ENCODE measurements around the gene ELAVL1. TPM values are rescaled to one million over a fixed set of nuclear protein-coding genes. Genes with fewer than 3 reads are reported as not detected.

ELAVL1 gene
- total and polyA plus RNA-seq, 10 donors = 13.5 to 66.7 (median 29.9) TPM

- Histone ChIP-seq H3K36me3 (peaks cover 4 to 100% (median 68%) of the 10 kb centered on the region in 6 donors), H3K27me3 (replicated peaks in 1 of 7) (no peaks in the 10 kb centered on the region), H3K27ac (peak overlapping the region; percentile 42 to 86 (median 78)), H3K4me1 (peaks cover 4 to 58% (median 31%) of the 10 kb centered on the region in 6 donors), H3K9me3 (no peaks in the 10 kb centered on the region), H3K4me3 (no peak overlapping the region)
- WGBS, 5 donors = 85 to 92% (median 89%) methylated on average over 17 to 18 of the region's 18 CpGs
- intact Hi-C loops (cut with DNase I; ENCODE audit: low total_unique reads) = no loop called here
- peak; percentile 53 for DNase-seq
- TF ChIP-seq CTCF (IDR thresholded peaks at IDR 0.05 in 8 of 11, conservative IDR thresholded peaks at IDR 0.05 in 3 of 11) (no peak), POLR2A (IDR thresholded peaks at IDR 0.05) (no peak), POLR2AphosphoS5 (IDR thresholded peaks at IDR 0.05) (no peak)
These were observed 22.0 kb downstream of the ELAVL1 start for GRCh38 chr19:7983286-7983950.

- intact Hi-C loops (cut with DNase I; ENCODE audit: low total_unique reads) = no loop called here
- peaks cover 4 to 100% (median 65%) of the 10 kb centered on the region in 6 donors for H3K36me3 ChIP-seq
- no peaks in the 10 kb centered on the region for H3K9me3 ChIP-seq
- H3K4me1 ChIP-seq = peaks cover 4 to 55% (median 30%) of the 10 kb centered on the region in 6 donors
- H3K4me3 ChIP-seq = no peak overlapping the region
- peak; percentile 76 for DNase-seq
- 63 to 81% (median 73%) methylated on average over 21 of the region's 21 CpGs for WGBS, 5 donors
- no peaks in the 10 kb centered on the region for H3K27me3 ChIP-seq (replicated peaks in 1 of 7)
- peak overlapping the region; percentile 14 to 86 (median 78) for H3K27ac ChIP-seq
- TF ChIP-seq POLR2AphosphoS5 (IDR thresholded peaks at IDR 0.05) = peak in 2 of 3 donors; percentile 65 to 69
- no peak for TF ChIP-seq CTCF (IDR thresholded peaks at IDR 0.05 in 8 of 11, conservative IDR thresholded peaks at IDR 0.05 in 3 of 11)
- TF ChIP-seq POLR2A (IDR thresholded peaks at IDR 0.05) = no peak
These were observed 22.8 kb downstream of the ELAVL1 start for GRCh38 chr19:7982651-7983099.

- Histone ChIP-seq H3K27ac (peak overlapping the region; percentile 14 to 86 (median 78)), H3K4me1 (peaks cover 2 to 49% (median 26%) of the 10 kb centered on the region in 6 donors), H3K36me3 (peaks cover 4 to 100% (median 64%) of the 10 kb centered on the region in 6 donors), H3K9me3 (no peaks in the 10 kb centered on the region), H3K4me3 (no peak overlapping the region), H3K27me3 (replicated peaks in 1 of 7) (no peaks in the 10 kb centered on the region)
- WGBS, 5 donors = 76 to 86% (median 81%) methylated on average over 9 to 10 of the region's 10 CpGs
- peak; percentile 52 for DNase-seq
- TF ChIP-seq CTCF (IDR thresholded peaks at IDR 0.05 in 8 of 11, conservative IDR thresholded peaks at IDR 0.05 in 3 of 11) = no peak
- peak in 1 of 3 donors; percentile 21 for TF ChIP-seq POLR2AphosphoS5 (IDR thresholded peaks at IDR 0.05)
- intact Hi-C loops (cut with DNase I; ENCODE audit: low total_unique reads) = no loop called here
These were observed 23.3 kb downstream of the ELAVL1 start for GRCh38 chr19:7982103-7982502.

- Histone ChIP-seq H3K36me3 (peaks cover 4 to 100% (median 64%) of the 10 kb centered on the region in 6 donors), H3K4me1 (peaks cover 0 to 44% (median 24%) of the 10 kb centered on the region in 6 donors), H3K27ac (peak overlapping the region; percentile 14 to 86 (median 78)), H3K27me3 (replicated peaks in 1 of 7) (no peaks in the 10 kb centered on the region), H3K9me3 (no peaks in the 10 kb centered on the region), H3K4me3 (no peak overlapping the region)
- WGBS, 5 donors = 91 to 95% (median 94%) methylated on average over 7 of the region's 7 CpGs
- intact Hi-C loops (cut with DNase I; ENCODE audit: low total_unique reads) = no loop called here
- DNase-seq = peak; percentile 46
- TF ChIP-seq POLR2AphosphoS5 (IDR thresholded peaks at IDR 0.05) (no peak), POLR2A (IDR thresholded peaks at IDR 0.05) (no peak), CTCF (IDR thresholded peaks at IDR 0.05 in 8 of 11, conservative IDR thresholded peaks at IDR 0.05 in 3 of 11) (no peak)
These were observed 23.8 kb downstream of the ELAVL1 start for GRCh38 chr19:7981661-7982060.
